Hepatocyte (in vitro differentiated cells): ENCODE results near the gene FAM83F. TPM values are rescaled to one million over a fixed set of nuclear protein-coding genes. Genes with fewer than 3 reads are reported as not detected.

Source experiments
- DNase-seq: peaks from one replicate; pipeline ENCODE4 v3.0.0-alpha.2; 2016; ENCODE audit warnings: low spot score
- H2AFZ ChIP-seq: fragments of 200-600 bp; sonication (generic); 2 replicates; pipeline ENCODE4 v1.6.0; 2016; ENCODE audit warnings: antibody characterized with exemption, mild to moderate bottlenecking
- H3K27ac ChIP-seq: fragments of 200-600 bp; sonication (generic); 2 replicates; pipeline ENCODE4 v1.5.1; 2016; ENCODE audit warnings: mild to moderate bottlenecking
- H3K27me3 ChIP-seq: fragments of 200-600 bp; sonication (generic); 2 replicates; pipeline ENCODE4 v1.6.1; 2016
- H3K36me3 ChIP-seq: fragments of 200-600 bp; sonication (generic); replicated peaks from 2 replicates; pipeline ENCODE4 v1.5.1; 2016; ENCODE audit warnings: low read depth; ENCODE audit not compliant: insufficient read depth
- H3K4me1 ChIP-seq: fragments of 200-600 bp; sonication (generic); 2 replicates; pipeline ENCODE4 v1.5.1; 2016; ENCODE audit warnings: mild to moderate bottlenecking, moderate library complexity; ENCODE audit not compliant: insufficient read depth
- H3K4me2 ChIP-seq: fragments of 200-600 bp; sonication (generic); 2 replicates; pipeline ENCODE4 v1.6.0; 2016
- H3K4me3 ChIP-seq: fragments of 200-600 bp; sonication (generic); 2 replicates; pipeline ENCODE4 v1.5.1; 2016; ENCODE audit warnings: mild to moderate bottlenecking
- H3K79me2 ChIP-seq: fragments of 200-600 bp; sonication (generic); 2 replicates; pipeline ENCODE4 v1.6.0; 2017; ENCODE audit warnings: mild to moderate bottlenecking
- H3K9me2 ChIP-seq: fragments of 200-600 bp; sonication (generic); replicated peaks from 2 replicates; pipeline ENCODE4 v1.6.0; 2017; ENCODE audit warnings: mild to moderate bottlenecking; ENCODE audit not compliant: insufficient read depth
- H3K9me3 ChIP-seq: fragments of 200-600 bp; sonication (generic); 2 replicates; pipeline ENCODE4 v1.5.1; 2016; ENCODE audit warnings: low read depth, mild to moderate bottlenecking
- H4K20me1 ChIP-seq: fragments of 200-600 bp; sonication (generic); 2 replicates; pipeline ENCODE4 v1.6.0; 2016; ENCODE audit warnings: mild to moderate bottlenecking; ENCODE audit not compliant: insufficient read depth, poor library complexity, severe bottlenecking
- EZH2 ChIP-seq: fragments of 200-600 bp; sonication (generic); IDR thresholded peaks from 2 replicates; pipeline ENCODE4 v1.6.1; 2016; ENCODE audit warnings: antibody characterized with exemption, mild to moderate bottlenecking, borderline replicate concordance
- EZH2phosphoT487 ChIP-seq: fragments of 200-600 bp; sonication (generic); IDR thresholded peaks from one replicate; pipeline ENCODE4 v1.6.1; 2018; ENCODE audit warnings: antibody characterized with exemption, mild to moderate bottlenecking, low read depth, moderate library complexity; ENCODE audit not compliant: unreplicated experiment, severe bottlenecking
- WGBS: methylation state at CpG from one replicate; pipeline ENCODE4 v1.1.6; 2016; ENCODE audit warnings: low lambda C conversion rate; ENCODE audit errors: missing lambda C conversion rate; 5-methylcytosine and 5-hydroxymethylcytosine counted together
- polyA plus RNA-seq: library from polyadenylated mRNA; unstranded; fragments of >200 nt; fragmentation: Nextera tagmentation; extraction: Ambion mirVana; gene quantifications from 2 replicates; pipeline ENCODE4 v1.2.1, GENCODE V29; 2016
- total RNA-seq: library from RNA; depleted of rRNA; stranded (reverse); fragments of >200 nt; gene quantifications from 2 replicates; pipeline ENCODE4 v1.2.3, GENCODE V29; 2014
- TF ChIP-seq, protein P1 (sequence below): fragments of 200-600 bp; sonication (generic); IDR thresholded peaks from 2 replicates; pipeline ENCODE4 v1.5.1; 2016; ENCODE audit warnings: antibody characterized with exemption, mild to moderate bottlenecking; ENCODE audit not compliant: poor library complexity

FAM83F gene
- total and polyA plus RNA-seq, 2 experiments from 2014 or later = 10.8 to 12.8 TPM

DNA sequence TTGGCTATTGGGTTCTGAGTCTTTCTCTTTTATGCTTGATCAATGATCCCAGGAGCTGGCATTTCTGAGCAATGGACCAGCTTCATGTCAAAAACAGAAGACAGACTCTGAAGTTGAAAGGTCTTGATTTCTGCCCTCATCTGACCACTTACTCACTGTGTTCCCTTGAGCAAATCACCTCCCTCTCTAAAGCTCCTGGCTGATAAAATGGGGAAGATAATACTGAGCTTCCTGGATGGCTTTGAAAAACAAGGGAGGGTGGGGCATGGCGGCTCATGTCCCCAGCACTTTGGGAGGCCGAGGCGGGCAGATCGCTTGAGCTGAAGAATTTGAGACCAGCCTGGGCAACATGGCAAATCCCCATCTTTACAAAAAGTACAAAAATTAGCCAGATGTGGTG, 6.4 kb downstream of the FAM83F start:
- peaks cover 54% of the 10 kb centered on the region for H3K4me1 ChIP-seq
- H3K4me2 ChIP-seq = no peak overlapping the region
- H3K36me3 ChIP-seq = no peaks in the 10 kb centered on the region
- no peaks in the 10 kb centered on the region for H3K9me2 ChIP-seq
- H3K79me2 ChIP-seq = peaks cover 61% of the 10 kb centered on the region
- H2AFZ ChIP-seq = no peak overlapping the region
- peaks cover 2% of the 10 kb centered on the region for H4K20me1 ChIP-seq
- H3K4me3 ChIP-seq = no peak overlapping the region
- WGBS = 42% methylated on average over 4 of the region's 4 CpGs
- DNase-seq = no peak
- no peaks in the 10 kb centered on the region for H3K27me3 ChIP-seq
- no peaks in the 10 kb centered on the region for H3K9me3 ChIP-seq
- peak overlapping the region; percentile 73 for H3K27ac ChIP-seq
- no peak for TF ChIP-seq EZH2phosphoT487
- TF ChIP-seq, protein P1, sequence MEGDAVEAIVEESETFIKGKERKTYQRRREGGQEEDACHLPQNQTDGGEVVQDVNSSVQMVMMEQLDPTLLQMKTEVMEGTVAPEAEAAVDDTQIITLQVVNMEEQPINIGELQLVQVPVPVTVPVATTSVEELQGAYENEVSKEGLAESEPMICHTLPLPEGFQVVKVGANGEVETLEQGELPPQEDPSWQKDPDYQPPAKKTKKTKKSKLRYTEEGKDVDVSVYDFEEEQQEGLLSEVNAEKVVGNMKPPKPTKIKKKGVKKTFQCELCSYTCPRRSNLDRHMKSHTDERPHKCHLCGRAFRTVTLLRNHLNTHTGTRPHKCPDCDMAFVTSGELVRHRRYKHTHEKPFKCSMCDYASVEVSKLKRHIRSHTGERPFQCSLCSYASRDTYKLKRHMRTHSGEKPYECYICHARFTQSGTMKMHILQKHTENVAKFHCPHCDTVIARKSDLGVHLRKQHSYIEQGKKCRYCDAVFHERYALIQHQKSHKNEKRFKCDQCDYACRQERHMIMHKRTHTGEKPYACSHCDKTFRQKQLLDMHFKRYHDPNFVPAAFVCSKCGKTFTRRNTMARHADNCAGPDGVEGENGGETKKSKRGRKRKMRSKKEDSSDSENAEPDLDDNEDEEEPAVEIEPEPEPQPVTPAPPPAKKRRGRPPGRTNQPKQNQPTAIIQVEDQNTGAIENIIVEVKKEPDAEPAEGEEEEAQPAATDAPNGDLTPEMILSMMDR = no peak
- no peak for TF ChIP-seq EZH2

DNA sequence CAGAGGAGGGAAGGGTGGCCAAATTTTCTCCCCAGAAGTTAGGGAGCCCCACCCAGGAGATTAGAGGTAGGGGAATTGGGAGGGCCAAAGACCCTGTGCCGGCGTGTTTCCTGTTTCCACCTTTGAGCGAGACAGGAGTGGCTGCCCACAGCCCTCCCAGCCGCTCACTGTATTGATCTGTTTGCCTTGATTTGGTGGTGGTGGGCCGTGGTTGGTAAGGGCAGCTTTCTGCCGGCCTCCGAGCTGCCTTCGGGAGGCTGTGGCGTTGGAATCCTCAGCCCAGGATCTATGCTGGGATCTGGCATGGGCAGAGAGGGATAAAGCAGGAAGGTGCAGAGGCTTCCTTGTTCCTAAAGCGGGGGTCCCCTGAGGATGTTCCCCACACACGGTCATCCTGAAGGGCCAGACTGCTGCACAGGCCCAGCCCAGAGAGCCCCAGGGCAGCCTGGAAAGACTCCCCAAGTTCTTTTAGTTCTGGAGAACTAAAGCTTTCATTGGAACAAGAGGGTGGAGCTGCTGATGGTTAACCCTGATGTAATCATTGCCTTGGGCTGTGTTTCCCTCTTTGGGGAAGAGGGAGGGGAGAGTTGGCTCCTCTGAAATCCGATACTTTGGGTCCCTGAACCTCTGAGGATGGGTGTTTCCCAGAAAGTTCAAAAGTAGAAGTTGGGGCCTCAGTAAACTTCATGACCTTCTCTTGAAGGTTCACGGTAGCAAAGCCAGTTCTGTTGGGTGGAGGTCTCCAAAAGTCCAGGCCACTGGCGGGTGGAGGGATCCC, 7.2 kb downstream of the FAM83F start:
- H3K36me3 ChIP-seq = no peaks in the 10 kb centered on the region
- H3K4me2 ChIP-seq = no peak overlapping the region
- no peak overlapping the region for H2AFZ ChIP-seq
- H3K79me2 ChIP-seq = peaks cover 67% of the 10 kb centered on the region
- DNase-seq = no peak
- H3K9me3 ChIP-seq = no peaks in the 10 kb centered on the region
- peaks cover 6% of the 10 kb centered on the region for H4K20me1 ChIP-seq
- TF ChIP-seq, protein P1 = no peak
- no peak for TF ChIP-seq EZH2phosphoT487
- TF ChIP-seq EZH2 = no peak
- H3K27ac ChIP-seq = peak overlapping the region; percentile 73
- WGBS = 68% methylated on average over 14 of the region's 14 CpGs
- no peaks in the 10 kb centered on the region for H3K9me2 ChIP-seq
- no peaks in the 10 kb centered on the region for H3K27me3 ChIP-seq
- H3K4me1 ChIP-seq = peaks cover 46% of the 10 kb centered on the region
- no peak overlapping the region for H3K4me3 ChIP-seq

DNA sequence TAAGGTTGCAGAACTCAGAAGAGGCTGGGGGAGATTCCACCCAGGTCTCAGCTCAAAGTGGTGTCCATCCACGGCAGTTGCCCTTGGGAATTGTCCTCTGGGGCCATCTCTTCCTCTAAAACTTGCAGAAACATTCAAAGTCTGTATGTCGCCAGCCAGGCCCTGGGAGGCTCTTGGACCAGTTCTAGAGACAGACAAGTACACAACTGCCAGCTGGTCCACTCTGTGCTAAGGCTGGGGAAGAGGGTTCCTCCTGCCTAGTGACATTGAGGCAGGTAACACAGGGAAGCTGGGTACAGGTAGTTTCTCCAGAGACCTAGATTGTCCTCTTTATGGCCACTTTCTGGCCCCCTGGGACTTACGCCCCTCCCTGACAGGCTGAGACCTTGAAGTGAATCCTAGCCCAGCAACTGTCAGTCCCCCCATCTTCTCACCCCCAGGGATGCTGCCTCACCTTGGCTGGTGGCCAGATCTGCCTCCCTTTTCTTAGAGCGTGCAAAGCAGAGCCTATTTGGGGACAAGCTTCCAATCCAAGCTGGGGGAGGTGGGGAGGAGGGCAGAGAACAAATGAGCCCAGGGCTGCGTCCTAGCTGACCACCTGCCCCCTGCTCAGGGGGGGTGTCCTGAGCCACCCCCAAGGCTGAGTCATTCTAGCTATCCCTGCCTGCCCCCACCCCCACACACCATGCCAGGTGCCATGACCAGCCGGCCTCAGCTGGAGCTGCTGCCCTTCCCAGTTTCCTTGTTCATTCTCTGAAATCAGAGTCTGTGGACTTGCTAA, 8.4 kb downstream of the FAM83F start:
- peaks cover 60% of the 10 kb centered on the region for H3K79me2 ChIP-seq
- TF ChIP-seq, protein P1 = no peak
- TF ChIP-seq EZH2 (no peak), EZH2phosphoT487 (no peak)
- no peak overlapping the region for H2AFZ ChIP-seq
- no peaks in the 10 kb centered on the region for H3K9me3 ChIP-seq
- H4K20me1 ChIP-seq = peaks cover 6% of the 10 kb centered on the region
- H3K36me3 ChIP-seq = no peaks in the 10 kb centered on the region
- no peak for DNase-seq
- no peak overlapping the region for H3K4me2 ChIP-seq
- 91% methylated on average over 6 of the region's 6 CpGs for WGBS
- no peaks in the 10 kb centered on the region for H3K9me2 ChIP-seq
- H3K27me3 ChIP-seq = no peaks in the 10 kb centered on the region
- no peak overlapping the region for H3K4me3 ChIP-seq
- H3K4me1 ChIP-seq = peaks cover 37% of the 10 kb centered on the region
- no peak overlapping the region for H3K27ac ChIP-seq
